HG03025 (cell line): ENCODE data around the gene SRMS.

Experiments used
- ATAC-seq: cut with Tn5 transposase; IDR thresholded peaks from one replicate; pipeline ENCODE4 v1.9.1; 2021; ENCODE audit warnings: mild to moderate bottlenecking, moderate library complexity; ENCODE audit not compliant: unreplicated experiment, low FRiP score

SRMS gene

GRCh38 chr20:63547725-63548480 is at the start of gene SRMS:
SRMS (minus strand) TSS chr20:63547749; CDS start chr20:63547463, 286 bp downstream.
- ATAC-seq = no peak

GRCh38 chr20:63596423-63596822 is 48.9 kb upstream of the SRMS start:
- ATAC-seq = no peak

- ATAC-seq = no peak
Observed at GRCh38 chr20:63595416-63596127, 48.0 kb upstream of the SRMS start.

GRCh38 chr20:63594043-63594561 is 46.6 kb upstream of the SRMS start:
- ATAC-seq = no peak

- ATAC-seq = no peak
Observed at GRCh38 chr20:63592661-63593060, 45.1 kb upstream of the SRMS start.

- no peak for ATAC-seq
Observed at GRCh38 chr20:63591786-63592355, 44.3 kb upstream of the SRMS start.

GRCh38 chr20:63591147-63591533 is 43.6 kb upstream of the SRMS start:
- no peak for ATAC-seq

- no peak for ATAC-seq
Observed at GRCh38 chr20:63590218-63591146, 42.9 kb upstream of the SRMS start.

- ATAC-seq = no peak
Observed at GRCh38 chr20:63589261-63590217, 42.0 kb upstream of the SRMS start.

- no peak for ATAC-seq
Observed at GRCh38 chr20:63588641-63589041, 41.1 kb upstream of the SRMS start.

GRCh38 chr20:63587776-63588591 is 40.4 kb upstream of the SRMS start:
- ATAC-seq = no peak

GRCh38 chr20:63587256-63587655 is 39.7 kb upstream of the SRMS start:
- ATAC-seq = no peak

- no peak for ATAC-seq
Observed at GRCh38 chr20:63586797-63587196, 39.2 kb upstream of the SRMS start.

- ATAC-seq = no peak
Observed at GRCh38 chr20:63585616-63586565, 38.3 kb upstream of the SRMS start.

GRCh38 chr20:63582382-63583063 is 35.0 kb upstream of the SRMS start:
- no peak for ATAC-seq

GRCh38 chr20:63580796-63581461 is 33.4 kb upstream of the SRMS start:
- ATAC-seq = no peak
